Body of pancreas (tissue), 4 donors: Measurements from ENCODE around the gene SEMA7A. TPM values are rescaled to one million over a fixed set of nuclear protein-coding genes. Genes with fewer than 3 reads are reported as not detected.
"Not testable (repeated sequence)": the region's sequence is repeated elsewhere in the genome, so short reads cannot be mapped to it uniquely, and the experiment has no call there.

Experiments
- ATAC-seq: fragments of 150-250 bp; one replicate; pipeline ENCODE4 v1.9.1; 2016
- DNase-seq, 4 donors: peaks; one replicate each; pipeline ENCODE4 v3.0.0-alpha.2; 2019
- H3K27ac ChIP-seq, 4 donors: fragments of 200-600 bp; sonication (generic); 1 replicate in 3 of 4; 2 replicates in 1 of 4; pipeline versions ENCODE4 v1.5.1 to v1.6.1; 2016 to 2019; ENCODE audit warnings: mild to moderate bottlenecking in 1 of 4, mixed read lengths in 1 of 4, moderate library complexity in 1 of 4
- H3K27me3 ChIP-seq, 2 donors: fragments of 200-600 bp; sonication (generic); one replicate each; pipeline ENCODE4 v1.6.0; 2016; ENCODE audit warnings: mild to moderate bottlenecking in 1 of 2
- H3K36me3 ChIP-seq, 2 donors: fragments of 200-600 bp; sonication (generic); replicated peaks in 1 of 2; 2 replicates each; pipeline ENCODE4 v1.5.1; 2016; ENCODE audit warnings: low read depth in 2 of 2; ENCODE audit not compliant: insufficient read depth in 1 of 2
- H3K4me1 ChIP-seq: fragments of 200-600 bp; sonication (generic); one replicate; pipeline ENCODE4 v1.6.0; 2016
- H3K4me3 ChIP-seq, 2 donors: fragments of 200-600 bp; sonication (generic); 1 replicate in 1 of 2; 2 replicates in 1 of 2; pipeline ENCODE4 v1.5.1; 2016 to 2019
- H3K9me3 ChIP-seq, 3 donors: fragments of 200-600 bp; sonication (generic); 1 replicate in 2 of 3; 2 replicates in 1 of 3; pipeline ENCODE4 v1.5.1; 2016
- CTCF ChIP-seq, 7 experiments: fragments of 450-650 bp in 4 of 7; fragments of 200-600 bp in 3 of 7; sonication (generic) in 3 of 7; IDR thresholded peaks; one replicate each; pipeline ENCODE4 v1.5.1; 2016 to 2019; ENCODE audit warnings: antibody characterized with exemption in 7 of 7
- POLR2A ChIP-seq, 3 donors: fragments of 450-650 bp; IDR thresholded peaks; one replicate each; pipeline ENCODE4 v1.6.1; 2016; ENCODE audit warnings: antibody characterized with exemption in 3 of 3, mild to moderate bottlenecking in 2 of 3
- WGBS, 2 donors: methylation state at CpG; one replicate each; pipeline ENCODE4 v1.1.5; 2017; 5-methylcytosine and 5-hydroxymethylcytosine counted together
- intact Hi-C: fragments of 100-400 bp; cut with DNase I; formaldehyde crosslinking; loops from one replicate; pipeline ENCODE4 v1.15.1; 2023
- microRNA-seq, 2 donors: library from miRNA; unstranded; fragments of <30 nt; microRNA quantifications; one replicate each; pipeline ENCODE4, GENCODE V29; 2016; ENCODE audit warnings: borderline number of aligned reads in 2 of 2, borderline replicate concordance in 2 of 2
- small RNA-seq: library from RNA; depleted of rRNA; stranded (forward); fragments of <200 nt; gene quantifications from one replicate; pipeline ENCODE3, GENCODE V24; 2016
- total RNA-seq, 2 donors: library from RNA; depleted of rRNA; stranded (reverse); fragments of >200 nt; gene quantifications; one replicate each; pipeline ENCODE4 v1.1.0, GENCODE V29; 2016

Gene SEMA7A
- total RNA-seq, 2 donors from 2014 or later: 0.33 to 0.52 TPM

GRCh38 chr15:74362482-74362881, 71.3 kb downstream of the SEMA7A start:
- DNase-seq (no peak), ATAC-seq (no peak)
- Histone ChIP-seq H3K4me1 (peaks cover 7% of the 10 kb centered on the region), H3K27ac (no peak overlapping the region), H3K4me3 (no peak overlapping the region), H3K36me3 (no peaks in the 10 kb centered on the region), H3K27me3 (peaks cover 0 to 5% of the 10 kb centered on the region in 2 donors), H3K9me3 (no peaks in the 10 kb centered on the region)
- TF ChIP-seq POLR2A (IDR thresholded peaks at IDR 0.05) (no peak), CTCF (IDR thresholded peaks at IDR 0.05) (no peak)
- intact Hi-C loops: no loop called here
- 48 to 62% methylated on average over 1 of the region's 1 CpG for WGBS, 2 donors

GRCh38 chr15:74360855-74361254, 72.9 kb downstream of the SEMA7A start:
- intact Hi-C loops, H3K4me1 ChIP-seq, DNase-seq, H3K9me3 ChIP-seq, H3K27me3 ChIP-seq, H3K36me3 ChIP-seq, H3K27ac ChIP-seq, H3K4me3 ChIP-seq, ATAC-seq: not testable (repeated sequence)
- WGBS, 2 donors: 26 to 64% methylated on average over 1 of the region's 1 CpG

GRCh38 chr15:74359376-74359775, 74.4 kb downstream of the SEMA7A start:
- DNase-seq, H3K4me1 ChIP-seq: not testable (repeated sequence)
- WGBS, 2 donors: 69 to 71% methylated on average over 6 of the region's 6 CpGs

More at GRCh38 chr15:74359376-74359775, 74.4 kb downstream of the SEMA7A start:
- intact Hi-C loops, H3K4me3 ChIP-seq, H3K27ac ChIP-seq, ATAC-seq, H3K9me3 ChIP-seq, H3K27me3 ChIP-seq, H3K36me3 ChIP-seq: not testable (repeated sequence)

Small RNAs within 50 kb of the gene (microRNA-seq; reads per million reads assigned to microRNA genes)
- 0 reads per million in 2 donors for gene MIR6881

Small RNAs within 50 kb of the gene (small RNA-seq; reads per million reads assigned to genes)
- gene MIR6881: not detected

Other genes with a start within 250 kb of the SEMA7A start
- not detected for gene STRA6, start 231.2 kb downstream of the SEMA7A start, total RNA-seq
- not detected for gene CCDC33, start 197.6 kb downstream of the SEMA7A start, total RNA-seq
- gene CYP11A1, start 66.3 kb downstream of the SEMA7A start, total RNA-seq: under 1 TPM; 0.26 to 0.99 TPM
- 10 to 100 TPM; 25.7 to 47.2 TPM for gene UBL7, start 27.2 kb upstream of the SEMA7A start, total RNA-seq
- 10 to 100 TPM in 1 of 2 donors, 1 to 10 TPM in 1; 2.9 to 22.4 TPM for gene ARID3B, start 107.3 kb upstream of the SEMA7A start, total RNA-seq
- gene CLK3, start 181.9 kb upstream of the SEMA7A start, total RNA-seq: 100 to 1,000 TPM in 1 of 2 donors, 10 to 100 TPM in 1; 48.0 to 126 TPM